Keratinocyte (primary cell): ENCODE data around the gene NFATC1.

Source experiments
- CTCF ChIP-seq, 3 experiments: IDR thresholded peaks in 1 of 3; conservative IDR thresholded peaks in 1 of 3; optimal IDR thresholded peaks in 1 of 3; 2 replicates in 2 of 3; 3 replicates in 1 of 3; pipeline versions ENCODE3 to v1.5.1; 2011; ENCODE audit warnings: low read length in 3 of 3, mild to moderate bottlenecking in 3 of 3, moderate library complexity in 2 of 3, control low read depth in 1 of 3, inconsistent platforms in 1 of 3; ENCODE audit not compliant: insufficient read depth in 2 of 3; ENCODE audit errors: extremely low read depth in 1 of 3
- EZH2 ChIP-seq: IDR thresholded peaks from one replicate; pipeline ENCODE4 v1.6.1; 2012; ENCODE audit warnings: inconsistent platforms, mild to moderate bottlenecking, low read length, moderate library complexity

- TF ChIP-seq CTCF (optimal IDR thresholded peaks at IDR 0.05 in 1 of 3, IDR thresholded peaks at IDR 0.05 in 1 of 3, conservative IDR thresholded peaks at IDR 0.05 in 1 of 3; ENCODE audit: extremely low read depth in 1 of 3, insufficient read depth in 2 of 3, low read length in 3 of 3): no peak
- TF ChIP-seq EZH2: no peak
These were observed 22.9 kb downstream of the NFATC1 start for GRCh38 chr18:79418642-79419041.
